Posterior vena cava (tissue), 2 donors: ENCODE measurements around the gene ZNF385D. TPM values are rescaled to one million over a fixed set of nuclear protein-coding genes. Genes with fewer than 3 reads are reported as not detected.
"Not testable (repeated sequence)": the region's sequence is repeated elsewhere in the genome, so short reads cannot be mapped to it uniquely, and the experiment has no call there.

Experiments
- DNase-seq: peaks from one replicate; pipeline ENCODE4 v3.0.0-alpha.2; 2020; ENCODE audit warnings: low spot score
- intact Hi-C, 2 donors: fragments of 100-400 bp; cut with DNase I; formaldehyde crosslinking; loops; one replicate each; pipeline versions ENCODE4 v1.14.1 to v1.14.2; 2022 to 2023
- total RNA-seq, 2 donors: library from RNA; stranded (reverse); fragmentation: NEBNext Ultra II Directional; extraction: Animal tissue kit (Norgen Biotek cat#: 25700); gene quantifications; one replicate each; pipeline ENCODE4 v1.2.1, GENCODE V29; 2021
- donor health status: DM: yes; HTN: yes; CAD: no.
- donor health status: DM: yes; HTN: yes; CAD: no.

ZNF385D gene
- total RNA-seq, 2 donors from 2014 or later, result 25.8 to 32.7 TPM

DNA sequence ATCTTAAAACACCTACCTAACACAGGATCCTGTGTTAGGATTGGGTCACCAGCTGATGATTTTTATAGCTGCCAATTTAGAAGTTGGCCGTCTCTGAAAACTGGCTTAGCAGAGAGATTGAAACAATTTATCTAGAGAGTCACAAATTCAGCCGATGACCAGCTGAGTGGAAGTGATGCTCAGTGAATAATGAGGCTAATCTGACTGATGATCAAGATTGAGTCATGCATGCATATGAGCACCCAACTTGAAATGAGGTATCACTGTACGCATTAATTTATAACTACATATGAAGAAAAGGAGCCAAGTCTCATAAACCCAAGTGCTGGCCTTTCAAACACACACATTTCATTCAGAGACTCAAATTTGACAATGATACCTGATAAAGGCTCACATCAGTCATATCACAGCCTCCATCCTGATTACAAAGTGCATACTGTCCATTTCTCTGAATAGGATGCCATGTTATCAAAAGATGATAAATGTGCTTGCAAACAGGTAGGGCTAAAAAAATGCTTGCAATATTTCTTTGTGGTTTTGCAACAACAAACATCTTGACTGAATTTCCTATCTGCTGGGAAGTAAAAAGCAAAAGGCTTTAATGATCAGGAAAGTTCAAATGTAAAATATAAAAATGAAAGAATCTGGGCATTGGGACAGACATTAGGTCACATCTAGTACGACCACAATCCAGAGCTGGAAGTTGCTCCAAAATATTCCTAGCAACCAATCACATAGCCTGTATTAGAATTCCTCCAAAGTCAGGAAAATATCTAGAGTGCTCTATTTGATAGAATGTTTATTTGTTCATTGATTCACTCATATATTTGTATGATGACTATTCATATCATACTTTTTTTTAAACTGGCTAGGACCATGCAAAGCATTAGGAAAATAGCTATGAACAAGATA lies 264.7 kb downstream of the ZNF385D start:
- DNase-seq, intact Hi-C loops: not testable (repeated sequence)

GRCh38 chr3:21484828-21485144 lies 266.2 kb downstream of the ZNF385D start:
- no peak for DNase-seq
- intact Hi-C loops, result loop anchor here in 1 of 2 donors (5.0 kb wide), 1 partner anchor 972 kb away; no protein-coding TSS in a partner anchor

DNA sequence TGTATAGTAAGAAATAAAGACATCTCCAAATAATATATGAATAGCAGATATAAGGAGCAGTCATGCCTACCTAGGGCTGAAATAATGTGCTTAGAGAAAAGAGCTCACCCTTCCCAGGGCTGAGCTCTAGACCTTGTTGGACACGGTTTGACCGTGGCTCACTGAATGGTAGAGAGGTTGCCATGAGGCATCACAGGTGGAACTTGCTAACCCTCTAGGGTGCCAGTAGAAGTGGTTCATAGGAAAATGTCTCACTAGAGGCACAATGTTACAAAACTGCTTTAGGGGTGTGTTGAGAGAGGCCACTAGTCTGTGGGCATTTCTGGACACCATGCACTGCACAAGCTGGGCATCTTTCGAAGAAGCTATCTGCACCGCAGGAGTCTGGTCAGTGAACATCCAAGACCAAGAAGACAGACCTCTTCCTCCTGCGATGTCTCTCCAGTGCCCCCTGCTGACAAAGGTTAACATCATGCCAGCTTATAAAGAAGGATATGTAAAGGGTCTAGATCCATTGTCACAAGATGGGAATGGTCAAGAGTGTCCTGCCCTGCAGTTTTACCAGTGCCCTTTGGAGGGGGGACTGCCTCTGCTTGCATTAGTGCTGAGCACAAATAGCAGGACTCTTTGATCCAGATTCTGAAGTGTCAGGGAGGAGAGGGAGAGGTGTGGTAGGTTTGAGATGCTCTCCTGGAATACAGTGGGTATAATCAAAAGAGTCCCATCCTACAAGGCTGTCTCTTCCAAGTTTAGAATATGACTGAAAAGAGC lies 266.8 kb downstream of the ZNF385D start:
- intact Hi-C loops, result loop anchor here in 1 of 2 donors (5.0 kb wide), 1 partner anchor 972 kb away; no protein-coding TSS in a partner anchor
- no peak for DNase-seq

- no peak for DNase-seq
- intact Hi-C loops, result loop anchor here in 1 of 2 donors (5.0 kb wide), 1 partner anchor 970 kb away; no protein-coding TSS in a partner anchor
Measured at GRCh38 chr3:21481991-21482390, 269.0 kb downstream of the ZNF385D start.

- intact Hi-C loops, result no loop called here
- DNase-seq, result no peak
Measured at GRCh38 chr3:21477541-21478288, 273.3 kb downstream of the ZNF385D start.

- no peak for DNase-seq
- intact Hi-C loops, result no loop called here
Measured at GRCh38 chr3:21466476-21466875, 284.5 kb downstream of the ZNF385D start.

DNA sequence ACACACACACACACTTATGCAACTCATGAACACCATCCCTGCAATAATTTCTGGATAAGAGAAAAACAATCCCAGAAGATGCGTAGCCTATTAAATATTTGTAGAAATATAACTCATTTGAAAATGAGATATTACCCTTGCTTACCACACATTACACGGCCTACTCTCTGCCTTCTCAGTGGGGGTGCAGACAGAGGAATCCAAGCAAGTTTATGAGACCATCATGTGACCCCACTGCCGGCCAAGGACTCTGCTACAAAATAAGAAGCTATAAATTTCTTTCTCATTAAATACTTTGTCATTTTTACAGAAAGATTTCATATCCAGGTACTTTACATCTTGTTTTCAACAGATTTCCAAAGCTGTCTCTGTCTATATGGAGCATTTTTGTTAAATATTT lies 286.3 kb downstream of the ZNF385D start:
- no peak for DNase-seq
- intact Hi-C loops, result no loop called here

- intact Hi-C loops, result no loop called here
Measured at GRCh38 chr3:21463319-21463718, 287.7 kb downstream of the ZNF385D start.

DNA sequence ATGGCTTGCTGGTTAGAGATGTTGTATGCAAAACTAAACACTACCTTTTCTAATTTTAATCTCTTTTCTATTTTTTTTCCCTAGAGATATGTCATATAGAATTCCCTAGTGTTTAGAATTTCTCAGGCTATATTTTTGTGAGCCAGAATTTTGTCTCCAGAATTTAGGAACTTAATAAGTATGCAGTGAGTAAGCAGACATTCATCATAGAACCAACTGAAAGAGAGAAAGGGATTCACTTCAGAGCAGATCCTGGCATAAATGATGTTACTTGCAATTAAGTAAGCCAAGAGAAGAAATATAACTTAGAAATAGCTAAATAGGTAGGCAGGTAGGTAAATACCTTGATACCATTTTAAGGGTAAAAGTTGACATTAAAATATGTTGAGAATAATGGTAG lies 288.9 kb downstream of the ZNF385D start:
- DNase-seq, result no peak
- intact Hi-C loops, result no loop called here

More at GRCh38 chr3:21463319-21463718, 287.7 kb downstream of the ZNF385D start:
- no peak for DNase-seq

DNA sequence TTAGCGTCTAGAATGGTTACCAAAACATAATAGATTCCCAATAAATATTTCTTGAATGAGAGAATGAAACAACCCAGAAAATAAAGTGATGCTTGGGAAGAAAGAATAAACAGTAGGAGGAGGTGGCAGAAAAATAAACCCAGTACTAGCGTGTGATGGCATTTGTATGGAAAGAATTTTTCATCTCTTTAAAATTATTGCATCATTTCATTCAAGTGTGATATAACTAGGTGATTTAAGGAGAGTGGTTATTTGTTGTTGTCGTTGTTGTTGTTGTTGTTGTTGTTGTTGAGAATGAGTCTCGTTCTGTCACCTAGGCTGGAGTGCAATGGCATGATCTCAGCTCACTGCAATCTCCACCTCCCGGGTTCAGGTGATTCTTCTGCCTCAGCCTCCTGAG lies 293.9 kb downstream of the ZNF385D start:
- intact Hi-C loops, result no loop called here
- DNase-seq, result no peak

DNA sequence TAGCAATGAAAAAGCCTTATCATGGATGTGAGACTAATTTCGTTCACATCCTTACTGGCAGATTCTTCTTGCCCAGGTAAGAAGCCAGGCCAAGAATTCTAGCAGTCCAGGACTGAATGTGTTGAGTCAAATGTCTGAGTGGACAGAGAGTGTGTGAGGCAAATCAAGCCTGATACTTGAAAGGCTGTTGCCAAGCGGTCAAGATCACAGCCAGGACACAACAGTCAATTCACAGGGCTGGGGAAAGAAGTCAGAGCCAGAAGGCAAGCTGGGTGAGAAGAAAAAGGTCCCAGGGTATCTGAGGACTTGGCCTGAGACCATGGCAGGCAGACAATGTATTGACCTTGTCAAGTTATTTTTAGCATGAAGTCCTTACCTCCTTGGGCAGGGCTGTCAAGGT lies 301.3 kb downstream of the ZNF385D start:
- intact Hi-C loops, result no loop called here
- DNase-seq, result no peak

DNA sequence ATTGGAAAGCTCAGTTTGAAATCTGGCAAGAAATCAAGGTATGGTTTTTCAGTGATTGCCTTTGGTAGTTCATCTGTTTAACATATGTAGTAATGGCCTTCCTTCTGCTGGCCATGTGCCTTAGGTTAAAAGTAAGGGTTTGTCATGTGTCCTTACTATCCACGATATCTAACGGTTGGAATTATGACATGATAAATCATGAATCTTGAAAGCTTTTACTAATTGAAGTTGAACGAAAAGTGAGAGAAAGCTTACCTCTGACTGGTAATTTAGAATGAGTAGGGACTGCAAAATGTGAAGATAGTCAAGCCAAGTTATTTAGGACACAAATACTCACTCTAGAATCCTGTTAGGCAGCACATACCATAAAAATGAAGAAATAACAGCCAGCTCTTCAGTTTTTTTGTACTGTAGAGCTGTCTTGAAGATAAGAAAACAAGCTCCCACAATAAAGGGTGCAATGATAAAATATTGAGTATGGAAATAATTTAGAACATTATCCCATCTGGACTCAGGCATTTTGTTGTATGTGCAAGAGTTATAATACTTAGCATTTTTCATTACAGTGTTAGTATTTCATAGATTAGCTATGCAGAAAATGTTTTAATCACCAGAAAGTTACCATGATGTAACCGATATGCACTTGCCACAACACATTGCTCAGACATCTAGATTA lies 303.4 kb downstream of the ZNF385D start:
- intact Hi-C loops, result no loop called here
- no peak for DNase-seq

DNA sequence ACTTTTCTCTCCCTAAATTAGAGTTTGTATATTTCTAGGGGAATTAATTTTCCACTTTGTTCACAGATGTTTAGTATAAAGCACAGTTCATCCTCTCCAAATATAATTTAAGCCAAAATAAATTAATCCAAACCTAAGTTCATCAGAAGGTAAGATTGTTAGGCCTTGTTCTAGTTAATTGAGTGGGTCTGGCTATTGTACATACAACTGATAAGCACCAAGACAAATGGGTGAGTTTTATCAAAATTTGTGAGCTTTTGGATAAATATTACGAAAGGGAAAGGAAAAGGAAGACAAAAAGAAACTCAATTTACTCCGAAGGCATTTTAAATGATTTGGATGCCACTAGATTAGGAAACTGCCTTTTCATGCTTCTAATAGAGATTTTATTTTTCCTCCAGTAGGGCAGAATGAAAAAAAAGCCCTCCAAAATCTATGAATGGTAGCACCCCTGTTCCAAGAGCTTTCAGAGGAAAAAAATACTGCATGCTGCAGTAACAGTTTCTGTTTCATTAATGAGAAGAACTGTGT lies 304.0 kb downstream of the ZNF385D start:
- DNase-seq, result no peak
- intact Hi-C loops, result no loop called here

- intact Hi-C loops, result no loop called here
- DNase-seq, result no peak
Measured at GRCh38 chr3:21446027-21446426, 305.0 kb downstream of the ZNF385D start.

DNA sequence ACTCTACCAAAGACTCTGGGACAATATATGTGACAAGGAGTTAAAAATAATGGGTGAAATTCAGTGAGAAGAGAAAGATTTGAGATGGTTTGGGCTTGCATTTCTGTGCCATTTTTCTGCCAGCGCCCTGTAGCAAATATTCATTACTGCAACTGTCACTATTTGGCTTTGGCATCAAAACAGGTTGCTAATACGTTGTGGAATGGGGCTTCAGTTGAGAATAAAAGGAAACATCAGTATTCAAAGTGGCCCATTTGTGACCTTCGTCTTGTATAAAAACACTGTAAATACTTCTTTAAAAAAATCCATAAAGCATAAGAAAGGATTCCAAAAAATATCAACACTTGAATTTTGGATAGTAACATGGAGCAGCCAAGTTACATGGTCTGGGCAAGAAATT lies 309.2 kb downstream of the ZNF385D start:
- intact Hi-C loops, result no loop called here
- no peak for DNase-seq

DNA sequence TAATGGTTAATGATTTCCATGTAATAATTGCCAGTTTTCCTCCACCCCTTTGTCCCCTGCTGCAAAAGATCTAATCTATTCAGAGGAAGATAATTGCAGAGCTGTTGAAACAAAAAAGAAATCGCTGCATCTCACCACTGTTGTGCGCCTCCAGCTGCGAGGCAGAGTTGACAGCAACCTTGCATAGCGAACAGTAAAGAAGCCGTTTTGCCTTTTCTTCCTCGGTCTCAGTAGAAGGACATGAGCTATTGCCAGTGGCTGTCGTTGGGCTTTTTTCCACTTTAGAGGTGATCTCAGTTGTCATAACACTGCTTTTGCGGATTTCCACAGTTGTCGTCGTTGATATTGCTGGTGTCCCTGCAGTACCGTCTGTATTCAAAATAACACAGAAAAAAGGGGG lies 314.2 kb downstream of the ZNF385D start:
- no peak for DNase-seq

GRCh38 chr3:21435871-21436270 lies 315.1 kb downstream of the ZNF385D start:
- intact Hi-C loops, result no loop called here
- no peak for DNase-seq

More for the DNA sequence above, 314.2 kb downstream of the ZNF385D start:
- intact Hi-C loops, result no loop called here

DNA sequence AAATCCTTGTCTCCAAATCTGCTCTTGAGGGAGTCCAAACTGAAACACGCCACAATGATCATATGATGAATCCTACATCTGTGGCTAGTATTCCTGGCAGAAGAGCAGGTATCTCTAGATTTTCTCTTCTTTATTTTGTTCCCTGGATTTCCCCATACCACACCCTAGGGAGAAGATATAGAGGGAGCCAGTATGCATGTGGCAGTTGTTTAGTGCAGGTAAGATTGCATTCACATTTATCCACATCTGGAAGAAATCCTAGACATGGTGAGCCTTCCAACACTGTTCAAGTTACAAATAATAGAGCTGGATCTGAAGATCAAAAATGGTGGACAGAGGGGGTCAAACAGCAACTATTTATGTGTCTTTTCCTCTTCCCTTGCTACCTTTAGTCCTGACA lies 316.7 kb downstream of the ZNF385D start:
- intact Hi-C loops, result no loop called here
- DNase-seq, result no peak

DNA sequence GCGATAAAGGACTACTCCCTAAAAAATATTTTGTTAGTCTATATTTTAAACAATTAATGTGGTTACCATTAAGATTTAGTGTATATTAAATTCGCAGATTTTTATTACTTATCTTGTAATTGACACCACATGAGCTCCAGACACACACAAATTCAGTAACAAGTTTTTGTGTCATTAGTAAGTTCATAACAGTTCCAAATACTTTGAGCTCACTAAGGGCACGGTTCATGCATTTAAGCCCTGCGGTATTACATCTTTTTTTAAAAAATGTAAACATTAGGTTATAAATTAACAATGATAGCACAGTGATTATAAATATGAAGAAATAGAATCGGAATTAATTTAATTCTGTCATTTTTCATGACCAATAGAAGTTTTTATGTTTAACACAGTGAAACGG lies 317.3 kb downstream of the ZNF385D start:
- intact Hi-C loops, result no loop called here
- no peak for DNase-seq
